KG1 (cell line): Measurements from ENCODE around the gene SH3BP5L.
A peak's percentile ranks its signal among the peaks of the same experiment; 100 is the strongest.
"Not testable (repeated sequence)": the region's sequence is repeated elsewhere in the genome, so short reads cannot be mapped to it uniquely, and the experiment has no call there.

Experiments
- DNase-seq: peaks from one replicate; lab custom pipeline; 2025; lab: John Stamatoyannopoulos, UW

The SH3BP5L gene

GRCh38 chr1:248810000-248810726 lies 15.6 kb downstream of the SH3BP5L start:
- no peak for DNase-seq

GRCh38 chr1:248808876-248809275 lies 16.8 kb downstream of the SH3BP5L start:
- DNase-seq = no peak

GRCh38 chr1:248807067-248807737 lies 18.5 kb downstream of the SH3BP5L start:
- DNase-seq = peak; percentile 44

GRCh38 chr1:248805876-248806275 lies 19.8 kb downstream of the SH3BP5L start:
- DNase-seq = peak; percentile 14

GRCh38 chr1:248804771-248805681 lies 20.7 kb downstream of the SH3BP5L start:
- DNase-seq = peak; percentile 70

- not testable (repeated sequence) for DNase-seq
Measured at GRCh38 chr1:248803501-248803900, 22.2 kb downstream of the SH3BP5L start.

GRCh38 chr1:248802454-248802853 lies 23.3 kb downstream of the SH3BP5L start:
- no peak for DNase-seq

- no peak for DNase-seq
Measured at GRCh38 chr1:248800459-248800858, 25.3 kb downstream of the SH3BP5L start.

- DNase-seq = no peak
Measured at GRCh38 chr1:248798791-248799190, 26.9 kb downstream of the SH3BP5L start.

- DNase-seq = not testable (repeated sequence)
Measured at GRCh38 chr1:248794663-248795062, 31.1 kb downstream of the SH3BP5L start.

- DNase-seq = no peak
Measured at GRCh38 chr1:248793592-248793991, 32.1 kb downstream of the SH3BP5L start.

GRCh38 chr1:248792342-248792741 lies 33.4 kb downstream of the SH3BP5L start:
- DNase-seq = no peak

- DNase-seq = no peak
Measured at GRCh38 chr1:248791010-248791409, 34.7 kb downstream of the SH3BP5L start.

GRCh38 chr1:248790456-248790855 lies 35.3 kb downstream of the SH3BP5L start:
- DNase-seq = no peak

GRCh38 chr1:248789337-248789736 lies 36.4 kb downstream of the SH3BP5L start:
- DNase-seq = not testable (repeated sequence)

GRCh38 chr1:248788327-248788726 lies 37.4 kb downstream of the SH3BP5L start:
- DNase-seq = no peak

GRCh38 chr1:248787430-248787829 lies 38.3 kb downstream of the SH3BP5L start:
- DNase-seq = no peak

- no peak for DNase-seq
Measured at GRCh38 chr1:248786156-248786555, 39.6 kb downstream of the SH3BP5L start.

- DNase-seq = no peak
Measured at GRCh38 chr1:248783367-248783766, 42.3 kb downstream of the SH3BP5L start.

- no peak for DNase-seq
Measured at GRCh38 chr1:248782416-248783141, 43.1 kb downstream of the SH3BP5L start.

GRCh38 chr1:248779350-248779749 lies 46.4 kb downstream of the SH3BP5L start:
- DNase-seq = no peak

GRCh38 chr1:248778906-248779305 lies 46.8 kb downstream of the SH3BP5L start:
- DNase-seq = no peak
